Activated naive CD4-positive, alpha-beta T cell treated with anti-CD3 and anti-CD28 coated beads, Interleukin-2, amount 50 U/mL, for 72 hours (primary cell): ENCODE data around the gene CMTM7. TPM values are rescaled to one million over a fixed set of nuclear protein-coding genes. Genes with fewer than 3 reads are reported as not detected.

ENCODE experiments used
- ATAC-seq, 2 donors: fragments of 150-1000 bp; cut with Tn5 transposase; 2 replicates each; pipeline ENCODE4 v1.10.0; 2021; ENCODE audit warnings: mild to moderate bottlenecking in 2 of 2, moderate library complexity in 2 of 2
- DNase-seq, 2 donors: peaks; one replicate each; pipeline ENCODE4 v3.0.0; 2021 to 2022; ENCODE audit warnings: low spot score in 2 of 2
- H3K27ac Mint-ChIP-seq, 2 donors: one replicate each; pipeline ENCODE4 v1.8.0; 2022; ENCODE audit warnings: mild to moderate bottlenecking in 2 of 2, mixed read lengths in 2 of 2
- H3K36me3 Mint-ChIP-seq, 2 donors: one replicate each; pipeline ENCODE4 v1.8.0; 2022; ENCODE audit warnings: mixed read lengths in 2 of 2
- H3K9me3 Mint-ChIP-seq, 2 donors: one replicate each; pipeline ENCODE4 v1.8.0; 2022; ENCODE audit warnings: mixed read lengths in 2 of 2
- total RNA-seq, 2 donors: library from RNA; stranded (reverse); gene quantifications; one replicate each; pipeline ENCODE4 v1.2.3, GENCODE V29; 2022

Gene CMTM7, protein sequence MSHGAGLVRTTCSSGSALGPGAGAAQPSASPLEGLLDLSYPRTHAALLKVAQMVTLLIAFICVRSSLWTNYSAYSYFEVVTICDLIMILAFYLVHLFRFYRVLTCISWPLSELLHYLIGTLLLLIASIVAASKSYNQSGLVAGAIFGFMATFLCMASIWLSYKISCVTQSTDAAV
- total RNA-seq, result 10 to 100 TPM; 34.2 to 59.9 TPM

DNA sequence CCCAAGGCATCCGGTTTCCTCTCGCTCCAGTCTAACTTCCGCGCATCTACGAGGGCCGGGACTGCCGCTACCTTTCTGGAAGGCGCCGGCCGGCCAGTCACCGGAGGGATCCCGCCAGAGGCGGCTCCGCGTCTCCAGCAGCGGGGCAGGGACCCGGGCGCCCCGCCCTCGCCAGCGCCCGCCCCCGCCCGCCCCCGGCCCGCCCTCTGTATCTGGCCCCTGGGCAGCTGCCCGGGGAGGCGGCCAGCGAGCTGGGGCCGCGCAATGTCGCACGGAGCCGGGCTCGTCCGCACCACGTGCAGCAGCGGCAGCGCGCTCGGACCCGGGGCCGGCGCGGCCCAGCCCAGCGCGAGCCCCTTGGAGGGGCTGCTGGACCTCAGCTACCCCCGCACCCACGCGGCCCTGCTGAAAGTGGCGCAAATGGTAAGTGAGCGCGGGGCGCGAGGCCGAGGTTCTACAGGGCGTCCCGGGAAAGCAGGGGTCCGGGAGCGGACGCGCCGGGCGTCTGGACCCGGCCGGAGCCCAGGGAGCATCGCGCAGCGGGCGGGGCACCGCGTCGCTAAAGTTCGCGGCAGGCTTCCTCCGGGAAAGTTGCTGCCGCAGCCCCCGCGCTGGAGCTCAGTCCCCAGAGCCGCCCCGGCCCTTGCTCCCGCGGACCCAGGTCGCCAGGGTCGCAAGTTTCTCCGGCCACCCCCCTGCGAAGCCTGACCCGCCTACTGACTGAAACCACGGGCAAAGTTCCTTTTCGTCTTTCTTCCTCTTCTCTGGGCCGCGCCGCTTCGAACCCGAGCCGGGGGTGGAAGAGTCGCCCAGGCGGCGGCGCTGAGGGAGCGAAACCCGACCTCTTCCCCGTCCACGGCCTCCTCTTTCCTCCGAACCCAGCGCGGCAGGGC lies at the start of gene CMTM7:
TSS of gene CMTM7 (plus strand) at position 211 of the 893 bp plus-strand sequence. CDS start at position 265, 54 bp downstream.
- Mint-ChIP-seq H3K9me3 (no peaks in the 10 kb centered on the region), H3K27ac (peak within 1 kb of the TSS; percentile 87 to 98), H3K36me3 (peaks cover 15 to 20% of the 10 kb centered on the region in 2 donors)
- DNase-seq, result peak; percentile 66 to 80
- peak; percentile 56 to 82 for ATAC-seq

DNA sequence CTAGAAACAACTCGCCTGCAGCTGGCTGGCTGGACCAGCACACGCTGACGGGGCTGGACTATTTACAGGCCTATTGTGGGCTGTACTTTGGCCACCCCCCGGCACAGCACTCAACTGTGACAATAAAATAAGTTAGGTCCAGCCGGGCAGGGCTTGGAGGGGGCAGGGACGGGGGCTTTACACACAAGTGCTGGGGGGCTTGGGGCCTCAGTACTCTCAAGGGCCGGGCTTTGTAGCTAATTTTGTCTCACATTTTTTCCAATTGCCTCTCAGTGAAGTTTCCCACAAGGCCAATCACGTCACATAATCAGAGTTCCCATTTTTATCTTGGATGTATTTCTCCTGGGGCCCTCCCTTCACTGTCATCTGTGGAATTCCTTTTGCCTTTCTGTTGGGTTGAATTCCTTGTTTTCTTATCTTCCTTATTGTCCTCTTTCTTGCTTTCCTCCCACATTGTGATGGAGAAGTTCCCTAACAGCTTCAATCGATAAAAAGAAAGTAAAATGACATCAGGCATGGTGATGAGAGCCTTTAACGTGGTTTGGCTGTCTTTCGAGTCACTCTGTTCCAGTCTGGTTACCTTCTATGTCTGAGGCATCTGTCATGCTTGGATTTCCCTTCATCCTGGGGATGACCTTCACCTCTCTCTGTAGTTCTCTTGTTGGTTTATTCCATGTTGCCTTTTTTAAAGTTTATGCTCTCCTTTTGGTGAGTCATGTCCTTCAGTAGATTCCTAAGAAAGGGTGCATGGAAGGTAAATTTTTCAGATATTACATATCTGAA lies 44.1 kb upstream of the CMTM7 start:
- H3K36me3 Mint-ChIP-seq, result no peaks in the 10 kb centered on the region
- peak overlapping the region in 1 of 2 donors; percentile 73 for H3K27ac Mint-ChIP-seq
- ATAC-seq (peak in 1 of 2 donors; percentile 89), DNase-seq (no peak)
- H3K9me3 Mint-ChIP-seq, result no peaks in the 10 kb centered on the region

DNA sequence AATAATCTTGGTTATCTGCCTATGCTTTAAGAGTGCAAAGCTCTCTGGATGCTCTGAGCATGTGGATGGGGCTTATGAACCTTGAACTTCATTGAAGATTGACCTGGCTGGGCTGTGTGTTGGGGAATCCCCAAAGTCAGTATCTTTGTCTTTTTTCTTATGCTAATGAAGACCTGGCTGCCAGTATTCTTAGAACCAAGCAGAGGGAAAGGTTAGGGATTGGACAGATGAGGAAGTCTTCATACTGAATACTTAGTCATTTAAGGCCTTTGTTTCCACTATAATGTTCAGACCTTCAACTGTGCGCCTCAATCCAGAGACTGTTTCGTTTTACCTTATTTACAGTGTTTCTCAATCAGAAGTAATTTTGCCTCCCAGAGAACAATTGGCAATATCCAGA lies 42.5 kb upstream of the CMTM7 start:
- Mint-ChIP-seq H3K9me3 (no peaks in the 10 kb centered on the region), H3K27ac (peak overlapping the region in 1 of 2 donors; percentile 73), H3K36me3 (no peaks in the 10 kb centered on the region)
- DNase-seq, result no peak
- peak; percentile 34 to 80 for ATAC-seq

DNA sequence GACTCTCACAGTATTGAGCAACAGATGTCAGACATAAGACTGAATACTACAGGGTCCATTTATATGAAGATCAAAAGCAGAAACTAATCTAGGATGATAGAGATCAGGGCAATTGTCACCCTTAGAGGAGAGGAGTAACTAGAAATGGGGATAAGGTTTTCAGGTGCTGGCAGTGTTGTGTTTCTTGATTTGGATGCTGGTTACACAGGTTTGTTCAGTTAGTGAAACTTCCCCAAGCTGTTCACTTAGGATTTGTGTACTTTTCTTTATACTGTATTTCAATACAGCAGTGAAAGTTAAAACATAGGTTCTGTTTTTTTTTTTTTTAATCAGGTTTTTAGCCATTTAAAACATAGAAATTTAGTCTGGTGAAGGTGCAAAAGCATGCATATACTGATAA lies 39.1 kb upstream of the CMTM7 start:
- ATAC-seq (no peak), DNase-seq (no peak)
- H3K27ac Mint-ChIP-seq, result no peak overlapping the region
- H3K36me3 Mint-ChIP-seq, result no peaks in the 10 kb centered on the region
- no peaks in the 10 kb centered on the region for H3K9me3 Mint-ChIP-seq

DNA sequence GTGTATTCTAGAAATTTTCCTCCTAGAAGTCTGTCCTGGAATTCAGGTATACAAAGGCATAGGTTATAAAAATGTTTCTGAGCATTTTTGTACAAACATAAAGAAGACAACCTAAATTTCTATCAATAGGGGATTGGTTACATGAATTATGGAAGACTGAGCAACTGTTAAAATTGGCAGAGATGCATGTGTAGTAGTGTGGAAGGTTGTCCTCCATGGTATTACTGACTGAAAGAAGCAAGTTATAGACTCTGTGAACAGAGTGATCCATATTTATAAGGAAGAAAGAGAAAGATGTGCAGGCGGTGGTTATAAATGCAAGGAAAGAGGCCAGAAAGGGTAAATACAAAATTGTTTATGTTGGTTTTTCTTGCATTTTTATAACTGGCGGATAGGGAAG lies 38.3 kb upstream of the CMTM7 start:
- H3K36me3 Mint-ChIP-seq, result no peaks in the 10 kb centered on the region
- ATAC-seq, result no peak
- no peak for DNase-seq

DNA sequence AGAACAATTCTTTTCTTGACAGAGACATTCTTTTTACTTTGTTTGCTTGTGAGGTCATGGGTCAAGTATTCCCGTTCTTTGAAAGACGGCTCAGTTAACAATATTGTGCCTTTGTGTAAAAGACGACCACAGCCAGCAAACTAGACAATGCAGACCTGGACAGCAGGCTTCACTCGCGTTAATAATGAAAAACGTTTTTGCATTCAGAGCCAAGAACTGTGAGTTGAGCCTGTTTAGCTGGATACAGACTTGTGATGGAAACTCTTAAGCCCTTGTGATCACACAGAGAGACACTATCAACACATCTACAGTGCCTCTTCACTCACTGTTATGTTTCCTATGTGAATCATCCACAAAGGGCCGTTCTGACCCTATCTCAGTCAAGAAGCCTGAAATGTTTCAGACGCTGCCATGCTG lies 37.3 kb upstream of the CMTM7 start:
- peak in 1 of 2 donors; percentile 56 for ATAC-seq
- no peak overlapping the region for H3K27ac Mint-ChIP-seq
- H3K9me3 Mint-ChIP-seq, result no peaks in the 10 kb centered on the region
- DNase-seq, result no peak
- no peaks in the 10 kb centered on the region for H3K36me3 Mint-ChIP-seq

More for the DNA sequence above, 38.3 kb upstream of the CMTM7 start:
- Mint-ChIP-seq H3K9me3 (no peaks in the 10 kb centered on the region), H3K27ac (no peak overlapping the region)

DNA sequence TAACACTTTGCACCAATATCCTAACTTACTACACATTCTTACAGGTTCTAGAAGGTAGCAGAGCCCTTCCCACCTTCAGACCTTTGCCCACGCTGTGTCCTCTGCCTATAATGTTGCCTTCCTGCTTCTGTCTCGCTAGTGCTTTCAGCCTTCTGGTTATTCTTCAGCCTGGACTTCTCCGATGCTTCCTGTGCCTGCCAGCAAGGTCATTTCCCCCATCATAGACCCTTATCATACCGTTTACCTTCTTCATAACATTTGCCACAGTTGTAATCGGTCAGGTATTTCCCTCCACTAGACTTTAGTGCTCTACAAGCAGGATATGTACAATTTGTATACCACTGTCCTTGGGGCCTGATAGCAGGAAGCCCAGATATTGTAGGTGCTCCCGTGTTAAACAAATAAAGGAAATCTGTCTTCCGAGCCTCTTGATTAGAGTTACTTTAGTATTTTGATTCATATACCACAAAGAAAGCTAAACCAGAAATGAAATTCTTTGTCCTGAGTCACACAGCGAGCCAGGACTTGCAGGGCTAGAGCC lies 35.8 kb upstream of the CMTM7 start:
- H3K27ac Mint-ChIP-seq, result no peak overlapping the region
- ATAC-seq (no peak), DNase-seq (no peak)
- no peaks in the 10 kb centered on the region for H3K9me3 Mint-ChIP-seq
- H3K36me3 Mint-ChIP-seq, result no peaks in the 10 kb centered on the region

DNA sequence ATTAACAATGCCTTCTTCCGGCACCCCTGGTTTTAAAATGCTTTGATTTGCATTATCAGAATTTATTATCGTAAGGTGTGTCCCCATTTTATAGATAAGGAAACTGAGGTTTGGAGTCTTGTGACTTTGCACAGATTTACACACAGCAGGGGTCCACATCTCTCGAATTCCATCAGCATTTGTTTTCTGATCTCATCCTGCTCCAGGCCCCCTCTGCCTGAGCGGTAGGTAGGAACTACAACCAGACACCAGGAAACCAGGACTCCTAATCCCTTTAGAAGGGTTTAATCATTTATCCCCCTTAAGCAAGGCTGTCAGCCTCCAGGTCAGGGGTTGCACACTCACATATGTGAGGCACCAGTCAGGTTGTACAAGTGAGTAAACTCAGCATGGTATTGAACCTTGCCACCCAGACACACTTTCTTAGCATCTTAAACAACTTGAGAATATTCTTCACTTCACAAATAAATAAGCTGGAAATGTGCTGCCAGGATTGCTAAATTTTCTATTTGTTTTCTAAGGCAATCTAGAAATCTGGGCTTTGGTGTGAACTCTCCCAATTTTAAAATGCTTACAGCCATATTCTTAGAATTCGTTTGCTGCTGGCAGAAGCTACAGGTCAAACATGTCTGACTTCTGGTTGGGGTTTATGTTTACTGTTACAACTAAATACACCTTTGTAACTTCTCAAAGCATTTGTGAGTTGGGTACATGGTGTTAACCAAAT lies 31.7 kb upstream of the CMTM7 start:
- DNase-seq, result no peak
- no peak overlapping the region for H3K27ac Mint-ChIP-seq
- no peak for ATAC-seq
- H3K9me3 Mint-ChIP-seq, result no peaks in the 10 kb centered on the region
- peaks cover 0 to 6% of the 10 kb centered on the region in 2 donors for H3K36me3 Mint-ChIP-seq

DNA sequence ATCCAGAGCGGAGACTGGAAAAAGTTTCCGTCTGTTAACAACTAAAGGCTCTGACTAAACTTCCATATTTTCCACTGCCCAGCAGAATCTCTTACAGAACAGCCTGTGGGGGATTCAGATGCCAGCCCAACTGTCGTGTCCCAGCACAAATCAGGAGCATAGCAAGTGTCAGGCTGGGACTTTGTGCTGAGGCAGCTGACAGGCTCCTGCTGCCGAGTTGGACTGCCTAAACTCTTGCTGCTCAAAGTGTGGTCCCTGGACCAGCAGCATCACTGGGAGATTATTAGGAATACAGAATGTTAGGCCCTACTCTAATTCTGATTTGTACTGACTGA lies 31.2 kb upstream of the CMTM7 start:
- no peak for ATAC-seq
- no peak for DNase-seq
- no peak overlapping the region for H3K27ac Mint-ChIP-seq
- H3K36me3 Mint-ChIP-seq, result peaks cover 0 to 6% of the 10 kb centered on the region in 2 donors
- H3K9me3 Mint-ChIP-seq, result no peaks in the 10 kb centered on the region

DNA sequence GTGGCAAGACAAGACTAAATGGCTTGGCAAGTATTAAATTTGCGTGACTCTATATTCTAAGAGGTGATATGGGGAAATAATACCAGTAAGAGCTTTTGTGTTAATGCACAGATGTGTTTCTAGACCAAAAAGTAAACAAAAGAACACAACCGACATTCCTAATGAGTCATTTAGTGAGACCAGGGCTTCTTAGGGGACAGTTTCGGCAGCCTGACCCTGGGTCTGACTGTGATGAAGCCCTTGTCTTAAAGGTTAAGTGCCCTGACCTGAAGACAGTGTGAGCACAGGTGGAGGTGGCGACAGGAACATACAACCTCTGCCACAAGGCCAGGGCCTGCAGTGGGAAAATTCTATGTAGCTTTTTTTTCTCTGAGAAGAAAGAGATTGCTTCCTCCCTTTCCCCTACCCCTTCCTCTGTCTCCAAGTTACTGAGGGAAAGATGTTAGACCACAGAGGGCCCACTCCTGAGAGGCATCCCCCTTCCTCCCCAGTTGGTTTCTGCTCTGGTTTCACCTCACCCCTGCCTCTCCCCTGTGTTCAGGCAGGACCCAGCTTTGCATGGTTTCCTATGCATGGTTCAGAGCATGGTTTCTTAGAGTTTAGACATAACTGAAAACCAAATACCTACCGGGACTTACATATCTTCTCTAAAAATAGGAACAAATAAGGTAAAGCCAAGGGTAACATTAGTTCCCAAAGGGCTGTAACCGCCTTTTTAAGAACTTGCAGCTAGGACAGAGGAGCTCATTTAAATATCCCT lies 24.8 kb upstream of the CMTM7 start:
- H3K36me3 Mint-ChIP-seq, result peaks cover 0 to 6% of the 10 kb centered on the region in 2 donors
- DNase-seq (no peak), ATAC-seq (no peak)
- H3K9me3 Mint-ChIP-seq, result no peaks in the 10 kb centered on the region
- H3K27ac Mint-ChIP-seq, result peak overlapping the region in 1 of 2 donors; percentile 46

DNA sequence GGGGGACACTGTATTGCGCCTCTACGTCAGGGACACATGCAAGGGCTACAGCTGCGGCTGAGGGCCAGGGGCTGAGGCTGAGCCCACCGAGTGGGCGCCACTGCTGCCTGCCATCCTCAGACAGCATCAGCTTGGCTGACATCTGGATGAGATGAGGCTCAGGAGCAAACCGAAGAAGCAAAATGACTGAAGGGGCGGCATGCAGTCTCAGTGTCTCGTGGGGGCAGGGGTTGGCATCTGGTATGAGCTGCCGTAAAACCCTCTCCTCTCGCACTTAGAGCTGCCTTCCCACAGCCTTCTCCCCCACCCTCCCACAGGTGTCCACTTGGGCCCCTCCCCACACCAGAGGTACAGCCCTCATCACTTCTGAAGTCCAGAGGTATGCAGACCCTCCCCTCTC lies 24.2 kb upstream of the CMTM7 start:
- no peak for ATAC-seq
- DNase-seq, result no peak
- peaks cover 0 to 6% of the 10 kb centered on the region in 2 donors for H3K36me3 Mint-ChIP-seq
- H3K9me3 Mint-ChIP-seq, result no peaks in the 10 kb centered on the region
- peak overlapping the region; percentile 29 to 46 for H3K27ac Mint-ChIP-seq

DNA sequence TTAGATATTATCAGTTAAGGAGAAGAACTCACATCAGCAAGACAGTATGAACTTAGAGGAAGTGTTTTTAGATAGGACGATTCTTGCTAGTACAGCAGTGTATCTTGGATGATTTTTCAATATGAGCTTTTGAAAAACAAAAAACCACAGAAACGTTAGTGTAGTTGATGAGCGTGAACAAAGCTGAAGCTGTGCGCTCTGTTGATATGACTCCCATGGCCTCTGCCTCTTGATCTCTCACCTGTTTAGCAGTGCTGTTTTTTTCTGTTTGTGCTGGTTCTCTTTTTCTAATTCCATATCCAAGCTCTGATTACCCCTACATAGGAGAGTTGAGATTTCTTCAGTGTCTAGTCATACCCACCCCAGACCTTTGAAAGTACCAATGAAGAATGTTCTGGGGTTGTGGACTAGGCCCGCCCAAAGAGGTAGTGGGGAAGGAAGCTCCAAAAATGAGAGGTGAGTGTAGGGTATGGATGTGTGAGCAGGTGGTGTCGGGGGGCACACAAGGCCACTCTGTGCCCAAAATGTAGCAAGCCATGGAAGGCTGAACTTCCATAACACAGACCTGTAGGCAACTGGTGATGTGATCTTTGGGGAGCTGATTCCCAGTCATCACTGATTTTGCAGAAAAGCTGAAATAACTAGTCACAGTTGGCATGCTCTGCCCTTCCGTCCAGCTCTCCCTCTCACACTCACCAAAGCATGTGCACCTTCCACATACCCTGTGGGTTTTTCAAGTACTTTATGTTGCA lies 20.0 kb upstream of the CMTM7 start:
- H3K9me3 Mint-ChIP-seq, result no peaks in the 10 kb centered on the region
- DNase-seq (peak in 1 of 2 donors; percentile 21), ATAC-seq (peak; percentile 72 to 85)
- H3K36me3 Mint-ChIP-seq, result no peaks in the 10 kb centered on the region
- H3K27ac Mint-ChIP-seq, result peak overlapping the region; percentile 75 to 84

DNA sequence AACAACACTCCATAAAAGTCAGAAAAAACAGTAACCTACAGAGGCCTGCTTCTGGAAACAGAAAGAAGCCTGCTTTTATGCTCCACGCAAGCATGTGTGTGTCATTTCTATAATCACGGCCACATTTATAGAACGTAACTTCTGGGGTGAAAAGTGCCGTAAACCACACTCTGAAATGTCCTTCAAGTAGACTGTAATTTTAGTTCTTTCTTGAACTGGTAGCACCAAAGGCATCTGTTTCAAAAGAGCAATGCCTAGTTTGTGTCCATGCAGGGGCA lies 19.5 kb upstream of the CMTM7 start:
- peak; percentile 55 for ATAC-seq
- DNase-seq, result peak in 1 of 2 donors; percentile 21
- Mint-ChIP-seq H3K36me3 (no peaks in the 10 kb centered on the region), H3K9me3 (no peaks in the 10 kb centered on the region), H3K27ac (peak overlapping the region; percentile 75 to 84)

DNA sequence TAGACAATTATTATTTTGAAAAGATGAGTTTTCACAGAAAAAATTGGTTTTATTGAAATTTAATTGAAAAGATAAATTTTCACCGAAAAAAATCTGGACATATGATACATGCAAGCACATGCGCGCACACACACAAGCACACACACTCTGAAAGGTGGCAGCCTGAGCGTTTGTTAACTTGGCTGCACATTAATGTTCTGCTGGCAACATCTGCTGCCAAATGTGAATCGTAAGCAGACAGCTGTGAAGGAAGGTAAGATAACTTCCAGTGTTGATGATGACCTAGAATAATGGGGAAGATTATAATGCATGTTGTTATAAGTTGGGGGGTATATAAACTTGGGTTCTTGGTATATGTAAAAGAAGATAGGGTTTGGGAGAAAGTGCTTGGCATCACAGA lies 18.4 kb upstream of the CMTM7 start:
- H3K9me3 Mint-ChIP-seq, result no peaks in the 10 kb centered on the region
- DNase-seq (no peak), ATAC-seq (no peak)
- H3K36me3 Mint-ChIP-seq, result no peaks in the 10 kb centered on the region
- H3K27ac Mint-ChIP-seq, result peak overlapping the region in 1 of 2 donors; percentile 50

DNA sequence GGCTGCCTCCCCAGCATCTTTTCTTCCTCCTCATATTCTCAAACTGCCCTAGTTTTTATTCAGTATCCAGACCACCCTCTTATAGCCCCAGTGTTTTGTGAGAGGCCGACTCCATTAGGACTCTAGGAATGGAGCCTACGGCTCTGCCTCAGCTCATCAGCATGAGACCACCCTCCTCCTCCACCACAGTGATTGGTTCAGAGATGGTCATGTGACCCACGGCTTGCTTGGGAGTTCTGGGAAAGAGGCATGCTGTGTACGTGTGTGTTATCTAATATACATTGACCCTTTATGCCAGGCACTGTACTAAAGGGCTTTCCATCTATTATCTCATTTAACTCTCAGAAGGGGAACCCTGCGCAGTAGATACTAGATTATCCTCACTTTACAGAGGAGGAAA lies 17.8 kb upstream of the CMTM7 start:
- no peak for DNase-seq
- Mint-ChIP-seq H3K36me3 (no peaks in the 10 kb centered on the region), H3K27ac (peak overlapping the region in 1 of 2 donors; percentile 38), H3K9me3 (no peaks in the 10 kb centered on the region)
- no peak for ATAC-seq
